Astrocyte of the hippocampus (primary cell): Measurements from ENCODE around the gene EEF1AKMT2.
A peak's percentile ranks its signal among the peaks of the same experiment; 100 is the strongest.

Experiments
- DNase-seq: peaks from one replicate; pipeline ENCODE4 v3.0.0; 2011; ENCODE audit warnings: low read depth, low spot score

EEF1AKMT2 gene

GRCh38 chr10:124722798-124723783 lies 68.6 kb downstream of the EEF1AKMT2 start:
- DNase-seq: no peak

- no peak for DNase-seq
These were observed 70.2 kb downstream of the EEF1AKMT2 start for GRCh38 chr10:124721330-124722045.

DNA sequence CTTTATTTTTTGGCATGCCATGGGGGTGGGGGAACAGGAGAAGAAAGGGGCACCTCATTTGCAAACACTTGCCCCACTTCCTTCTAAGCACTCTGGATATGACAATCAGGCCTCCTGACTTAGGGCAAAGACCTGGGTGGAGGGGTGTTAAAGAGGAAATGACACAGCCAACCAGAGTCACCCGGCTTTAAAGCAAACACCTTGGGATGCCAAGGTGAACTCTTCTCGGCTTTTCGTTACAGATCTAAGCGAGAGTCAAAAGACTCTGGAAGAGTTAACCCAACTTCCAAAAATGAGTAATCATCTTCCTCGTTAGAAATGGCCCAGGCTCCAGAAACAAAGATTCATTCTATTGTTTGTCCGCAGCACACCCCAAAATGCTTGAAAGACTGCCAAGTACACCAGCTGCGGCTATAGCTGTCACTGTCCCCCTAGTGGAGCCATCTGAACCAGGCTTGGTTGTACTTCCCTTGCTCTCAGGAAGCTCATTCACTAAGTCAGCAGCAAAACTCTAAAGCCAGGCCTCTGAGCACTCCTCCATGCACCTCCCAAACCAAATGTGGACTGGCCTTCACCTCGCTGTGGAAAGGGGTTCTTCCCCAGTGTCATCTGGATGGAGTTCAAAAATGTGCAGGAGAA lies 72.4 kb downstream of the EEF1AKMT2 start:
- DNase-seq: peak; percentile 73

DNA sequence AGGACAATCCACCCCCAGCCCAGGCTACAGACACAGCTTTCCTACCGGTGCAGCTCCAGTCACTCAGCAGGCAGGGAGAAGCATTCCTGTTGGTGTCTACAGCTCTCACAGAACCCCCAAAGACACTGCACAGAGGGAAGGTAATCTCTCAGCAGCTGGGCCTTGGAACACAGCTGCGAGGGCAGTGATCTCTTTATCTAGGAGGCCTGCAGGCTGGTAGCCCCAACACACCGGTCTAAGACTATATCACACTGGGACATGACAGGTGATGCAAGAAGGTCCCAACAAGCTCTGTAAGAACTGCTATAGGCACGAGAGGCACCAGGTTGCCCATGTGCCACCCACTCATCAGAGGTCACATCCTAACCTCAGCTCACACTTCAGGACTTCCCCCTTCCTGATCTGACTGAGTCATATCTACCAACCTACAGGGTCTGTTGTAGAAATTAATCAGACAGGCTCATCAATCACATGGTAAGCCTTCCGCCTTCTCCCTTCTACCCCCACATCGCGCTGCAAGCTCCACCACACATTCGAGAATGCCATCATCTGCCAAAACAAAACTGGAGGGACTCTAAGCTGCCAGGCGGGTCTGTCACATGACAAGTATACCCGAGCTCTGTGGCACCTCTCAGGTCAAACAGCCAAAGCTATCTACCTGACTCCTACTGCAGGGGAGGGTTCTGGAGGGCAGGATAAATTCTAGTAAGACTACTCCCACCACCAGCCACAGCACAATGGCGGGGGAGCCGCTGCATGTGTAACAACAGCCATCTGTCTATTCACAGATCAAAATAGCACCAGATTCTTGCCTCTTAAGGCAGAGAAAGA lies 73.6 kb downstream of the EEF1AKMT2 start:
- no peak for DNase-seq

- DNase-seq: no peak
These were observed 74.5 kb downstream of the EEF1AKMT2 start for GRCh38 chr10:124717041-124717757.

- no peak for DNase-seq
These were observed 75.3 kb downstream of the EEF1AKMT2 start for GRCh38 chr10:124716369-124716768.

GRCh38 chr10:124715439-124715838 lies 76.2 kb downstream of the EEF1AKMT2 start:
- no peak for DNase-seq

GRCh38 chr10:124713679-124714255 lies 77.9 kb downstream of the EEF1AKMT2 start:
- DNase-seq: no peak

DNA sequence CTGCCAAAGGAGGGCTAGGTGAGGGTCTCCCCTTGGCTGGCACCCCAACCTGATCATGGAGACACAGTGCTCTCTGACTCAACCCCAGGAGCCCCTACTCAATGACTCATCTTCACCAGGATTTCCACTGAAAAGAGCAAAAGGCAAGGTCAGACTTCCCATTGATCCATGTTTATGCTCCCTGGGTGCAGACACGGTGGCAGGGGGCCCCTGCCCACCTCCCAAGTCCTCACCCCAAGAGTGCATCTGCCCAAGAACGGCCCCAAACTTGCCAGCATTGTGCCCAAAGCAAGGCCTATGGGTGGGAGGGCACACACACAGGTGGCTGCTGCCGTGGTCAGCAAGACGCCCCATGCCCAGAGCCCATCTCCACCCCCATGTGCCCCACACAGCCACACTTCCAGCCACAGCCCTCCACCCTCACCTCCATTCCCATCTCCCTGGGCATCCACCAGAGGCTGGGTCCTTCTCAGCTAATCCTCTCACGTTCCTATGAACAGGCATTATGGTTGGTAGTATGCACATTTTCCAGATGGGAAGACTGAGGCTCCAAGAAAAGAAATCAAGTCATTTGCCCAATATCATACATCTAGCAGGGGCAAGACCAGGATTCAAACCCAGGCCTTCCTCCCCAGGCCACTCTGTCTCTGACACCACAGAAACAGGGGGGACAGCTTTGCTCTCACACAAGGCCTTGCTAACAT lies 78.8 kb downstream of the EEF1AKMT2 start:
- no peak for DNase-seq

DNA sequence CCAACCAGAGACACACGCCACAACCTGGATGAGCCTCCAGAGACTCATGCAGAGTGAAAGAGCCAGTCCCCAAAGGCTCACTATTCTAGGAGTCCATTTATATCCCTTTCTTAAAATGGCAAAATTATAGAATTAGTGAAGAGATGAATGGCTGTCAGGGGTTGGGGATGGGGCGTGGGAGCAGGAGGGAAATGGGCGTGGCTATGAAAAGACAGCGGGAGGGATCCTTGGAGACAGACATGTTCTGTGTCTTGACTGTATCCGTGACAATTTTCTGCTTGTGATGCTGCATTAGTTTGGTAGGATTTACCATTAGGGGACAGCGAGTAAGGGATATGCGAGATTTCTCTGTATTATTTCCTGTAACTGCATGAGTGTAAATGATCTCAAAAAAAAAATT lies 80.5 kb downstream of the EEF1AKMT2 start:
- no peak for DNase-seq

DNA sequence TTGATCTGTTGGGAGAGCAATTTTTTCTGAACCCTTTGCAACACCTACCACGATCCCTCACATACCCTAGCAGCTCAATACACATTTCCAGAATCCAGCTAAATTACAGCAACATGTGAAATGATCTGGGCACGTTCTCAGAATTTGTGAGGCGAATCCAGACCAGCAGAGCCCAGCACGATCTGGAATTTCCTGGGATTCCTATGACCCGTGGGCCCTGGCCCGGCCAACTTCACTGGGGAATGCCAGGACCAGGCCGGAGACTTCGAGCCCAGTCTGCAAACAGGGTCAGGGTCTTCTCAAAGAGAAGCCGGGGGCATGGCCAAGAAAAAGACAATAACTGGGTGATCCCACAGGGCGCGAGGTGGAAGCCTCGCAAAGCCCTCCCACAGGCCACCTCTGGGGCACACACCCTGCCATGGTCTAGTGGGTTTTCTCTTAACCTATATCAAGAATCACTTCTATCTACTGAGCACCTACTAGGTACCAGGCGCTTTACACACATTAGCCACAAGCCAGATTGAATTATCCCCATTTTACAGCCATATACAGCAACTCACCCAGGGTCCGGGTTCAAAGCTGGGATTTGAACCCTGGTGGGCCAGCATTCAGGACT lies 81.3 kb downstream of the EEF1AKMT2 start:
- no peak for DNase-seq

- DNase-seq: no peak
These were observed 81.8 kb downstream of the EEF1AKMT2 start for GRCh38 chr10:124709861-124710260.

DNA sequence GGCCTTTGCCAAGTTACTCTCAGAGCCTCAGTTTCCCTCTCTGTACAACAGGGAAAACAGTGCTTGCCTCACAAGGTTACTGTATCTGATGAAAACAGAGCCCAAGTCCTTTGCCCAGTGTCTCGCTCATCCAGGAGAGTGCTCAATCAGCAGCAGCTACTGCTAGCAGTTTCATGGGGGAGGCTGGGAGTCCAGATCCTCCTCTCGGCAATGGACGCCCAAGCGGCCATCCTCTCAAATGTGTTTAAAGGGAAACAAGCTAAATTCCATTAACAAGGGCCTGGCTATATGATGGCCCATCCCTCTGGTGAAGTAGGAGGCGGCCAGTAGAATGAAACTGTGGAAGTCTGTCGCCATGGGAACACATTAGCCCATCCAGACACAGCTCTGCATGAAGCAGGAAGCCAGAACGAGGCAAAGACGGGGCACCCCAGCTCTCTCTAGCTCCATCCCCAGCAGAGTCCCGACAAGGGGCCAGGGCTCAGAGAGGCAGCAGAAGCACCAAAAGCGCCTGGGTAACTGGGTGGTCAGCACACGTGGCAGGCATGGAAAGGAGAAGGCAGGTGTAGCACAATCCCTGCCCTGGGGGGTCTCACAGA lies 82.7 kb downstream of the EEF1AKMT2 start:
- DNase-seq: peak; percentile 46

DNA sequence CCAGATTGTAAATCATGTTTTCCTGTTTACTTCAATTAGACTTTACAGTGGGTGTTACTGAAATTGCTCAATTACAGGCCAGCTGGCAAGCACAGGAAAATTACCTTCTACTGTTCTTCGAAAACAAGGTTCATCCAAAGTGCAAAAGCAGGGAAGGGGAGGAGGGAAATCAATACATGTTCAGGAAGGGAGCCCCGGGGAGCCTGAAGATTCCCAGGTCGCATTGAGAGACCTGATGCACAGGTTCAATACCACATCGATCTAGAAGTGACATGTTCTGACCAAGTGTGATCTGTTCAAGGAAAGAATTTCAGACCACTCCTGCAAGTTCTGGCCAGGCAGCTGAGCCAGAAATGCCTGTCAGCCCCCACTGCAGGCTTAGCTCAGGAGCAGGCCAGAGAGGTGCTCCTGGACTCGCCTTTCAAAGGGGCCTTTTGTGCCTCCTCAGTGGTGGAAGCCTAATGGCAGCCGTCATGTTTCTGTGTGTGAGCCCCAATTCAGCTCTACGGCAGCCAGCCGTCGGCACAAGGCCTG lies 83.4 kb downstream of the EEF1AKMT2 start:
- DNase-seq: peak; percentile 44
